Parathyroid adenoma (tissue), 2 donors: ENCODE results near the gene WWOX.

Experiments used
- H2AFZ ChIP-seq: fragments of 300-600 bp; sonication (generic); one replicate; pipeline ENCODE4 v1.7.0; 2017; ENCODE audit warnings: antibody characterized with exemption, mild to moderate bottlenecking
- H3K27ac ChIP-seq: fragments of 300-600 bp; sonication (generic); one replicate; pipeline ENCODE4 v1.7.0; 2017
- H3K27me3 ChIP-seq: fragments of 300-600 bp; sonication (generic); one replicate; pipeline ENCODE4 v1.7.0; 2017; ENCODE audit warnings: low read length; ENCODE audit not compliant: control insufficient read depth, insufficient read depth
- H3K36me3 ChIP-seq: fragments of 300-600 bp; sonication (generic); one replicate; pipeline ENCODE4 v1.7.0; 2017; ENCODE audit warnings: low read length; ENCODE audit not compliant: control insufficient read depth, insufficient read depth
- H3K4me1 ChIP-seq: fragments of 300-600 bp; sonication (generic); one replicate; pipeline ENCODE4 v1.7.0; 2017; ENCODE audit warnings: control low read depth
- H3K4me2 ChIP-seq: fragments of 300-600 bp; sonication (generic); one replicate; pipeline ENCODE4 v1.7.0; 2017; ENCODE audit warnings: low read length
- H3K4me3 ChIP-seq: fragments of 300-600 bp; sonication (generic); one replicate; pipeline ENCODE4 v1.7.0; 2017; ENCODE audit warnings: low read depth, low read length
- H3K79me2 ChIP-seq: fragments of 300-600 bp; sonication (generic); one replicate; pipeline ENCODE4 v1.7.0; 2017; ENCODE audit warnings: control low read depth
- H3K9ac ChIP-seq: fragments of 300-600 bp; sonication (generic); one replicate; pipeline ENCODE4 v1.7.0; 2017; ENCODE audit warnings: mild to moderate bottlenecking
- H3K9me3 ChIP-seq: fragments of 300-600 bp; sonication (generic); one replicate; pipeline ENCODE4 v1.7.0; 2017; ENCODE audit warnings: low read length; ENCODE audit not compliant: control insufficient read depth
- CTCF ChIP-seq: fragments of 300-600 bp; sonication (generic); IDR thresholded peaks from one replicate; pipeline ENCODE4 v1.7.0; 2017; ENCODE audit warnings: antibody characterized with exemption, mild to moderate bottlenecking
- donor health status: primary hyperparathyroidism.

The WWOX gene

GRCh38 chr16:78894886-78895285, 795.4 kb downstream of the WWOX start:
- no peak overlapping the region for H3K9ac ChIP-seq
- TF ChIP-seq CTCF: no peak

GRCh38 chr16:78895681-78896080, 796.2 kb downstream of the WWOX start:
- Histone ChIP-seq H3K4me1 (no peaks in the 10 kb centered on the region), H3K27me3 (no peaks in the 10 kb centered on the region), H3K9me3 (no peaks in the 10 kb centered on the region), H3K9ac (no peak overlapping the region), H3K79me2 (no peaks in the 10 kb centered on the region), H3K4me2 (no peak overlapping the region), H3K4me3 (no peak overlapping the region), H2AFZ (no peak overlapping the region), H3K36me3 (no peaks in the 10 kb centered on the region), H3K27ac (no peak overlapping the region)
- TF ChIP-seq CTCF: no peak

More at GRCh38 chr16:78894886-78895285, 795.4 kb downstream of the WWOX start:
- no peak overlapping the region for H2AFZ ChIP-seq
- H3K36me3 ChIP-seq: no peaks in the 10 kb centered on the region
- H3K79me2 ChIP-seq: no peaks in the 10 kb centered on the region
- H3K4me2 ChIP-seq: no peak overlapping the region
- H3K4me3 ChIP-seq: no peak overlapping the region
- H3K9me3 ChIP-seq: no peaks in the 10 kb centered on the region
- H3K27ac ChIP-seq: no peak overlapping the region
- no peaks in the 10 kb centered on the region for H3K4me1 ChIP-seq
- H3K27me3 ChIP-seq: no peaks in the 10 kb centered on the region

- H3K36me3 ChIP-seq: no peaks in the 10 kb centered on the region
- TF ChIP-seq CTCF: no peak
- no peaks in the 10 kb centered on the region for H3K79me2 ChIP-seq
- H3K4me2 ChIP-seq: no peak overlapping the region
- H3K9ac ChIP-seq: no peak overlapping the region
- H3K4me3 ChIP-seq: no peak overlapping the region
- H3K4me1 ChIP-seq: no peaks in the 10 kb centered on the region
- no peaks in the 10 kb centered on the region for H3K9me3 ChIP-seq
- no peak overlapping the region for H2AFZ ChIP-seq
- H3K27ac ChIP-seq: no peak overlapping the region
- H3K27me3 ChIP-seq: no peaks in the 10 kb centered on the region
These were observed 796.8 kb downstream of the WWOX start for GRCh38 chr16:78896280-78896679.

GRCh38 chr16:78897299-78897698, 797.8 kb downstream of the WWOX start:
- H3K4me1 ChIP-seq: no peaks in the 10 kb centered on the region
- no peaks in the 10 kb centered on the region for H3K27me3 ChIP-seq
- TF ChIP-seq CTCF: no peak
- no peak overlapping the region for H3K4me3 ChIP-seq
- no peak overlapping the region for H3K27ac ChIP-seq
- no peaks in the 10 kb centered on the region for H3K9me3 ChIP-seq
- H3K4me2 ChIP-seq: no peak overlapping the region
- H3K79me2 ChIP-seq: no peaks in the 10 kb centered on the region
- H3K9ac ChIP-seq: no peak overlapping the region
- H3K36me3 ChIP-seq: no peaks in the 10 kb centered on the region
- no peak overlapping the region for H2AFZ ChIP-seq

- H3K9me3 ChIP-seq: no peaks in the 10 kb centered on the region
- H3K4me2 ChIP-seq: no peak overlapping the region
- H3K9ac ChIP-seq: no peak overlapping the region
- H2AFZ ChIP-seq: no peak overlapping the region
- no peaks in the 10 kb centered on the region for H3K36me3 ChIP-seq
- no peak overlapping the region for H3K4me3 ChIP-seq
- no peaks in the 10 kb centered on the region for H3K79me2 ChIP-seq
- no peak overlapping the region for H3K27ac ChIP-seq
- H3K4me1 ChIP-seq: no peaks in the 10 kb centered on the region
- no peaks in the 10 kb centered on the region for H3K27me3 ChIP-seq
- no peak for TF ChIP-seq CTCF
These were observed 800.8 kb downstream of the WWOX start for GRCh38 chr16:78900044-78900811.
